ENCODE measurements around the gene ZNF264.
"Not testable (repeated sequence)": the region's sequence is repeated elsewhere in the genome, so short reads cannot be mapped to it uniquely, and the experiment has no call there.

Gene ZNF264

GRCh38 chr19:57191141-57192076 is at the start of gene ZNF264:
Gene ZNF264, plus strand, starts transcription at chr19:57191500. Its CDS starts 414 bp downstream, at chr19:57191914.
- peak; percentile 87 for DNase-seq

GRCh38 chr19:57141699-57142098 is 49.6 kb upstream of the ZNF264 start:
- DNase-seq: no peak

- no peak for DNase-seq
Observed at GRCh38 chr19:57152921-57153320, 38.4 kb upstream of the ZNF264 start.

- DNase-seq: no peak
Observed at GRCh38 chr19:57161985-57162539, 29.2 kb upstream of the ZNF264 start.

GRCh38 chr19:57165846-57166245 is 25.5 kb upstream of the ZNF264 start:
- DNase-seq: no peak

GRCh38 chr19:57167385-57167784 is 23.9 kb upstream of the ZNF264 start, which contains the start of gene DUXA:
Gene DUXA, minus strand, starts transcription at chr19:57167485. Its CDS starts 42 bp downstream, at chr19:57167443.
- no peak for DNase-seq

GRCh38 chr19:57171551-57172081 is 19.7 kb upstream of the ZNF264 start:
- peak; percentile 39 to 58 for DNase-seq

- no peak for DNase-seq
Observed at GRCh38 chr19:57190301-57190700, 999 bp upstream of the ZNF264 start.

- no peak for DNase-seq
Observed at GRCh38 chr19:57192077-57192420, 749 bp downstream of the ZNF264 start.

GRCh38 chr19:57192993-57193392 is 1.7 kb downstream of the ZNF264 start:
- DNase-seq: no peak

GRCh38 chr19:57197874-57198273 is 6.6 kb downstream of the ZNF264 start:
- not testable (repeated sequence) for DNase-seq

- no peak for DNase-seq
Observed at GRCh38 chr19:57202160-57202559, 10.9 kb downstream of the ZNF264 start.

- DNase-seq: no peak
Observed at GRCh38 chr19:57210381-57210780, 19.1 kb downstream of the ZNF264 start.

GRCh38 chr19:57212109-57212508 is 20.8 kb downstream of the ZNF264 start:
- no peak for DNase-seq

- no peak for DNase-seq
Observed at GRCh38 chr19:57227502-57227901, 36.2 kb downstream of the ZNF264 start.

- no peak for DNase-seq
Observed at GRCh38 chr19:57231686-57232085, 40.4 kb downstream of the ZNF264 start.

GRCh38 chr19:57233207-57233606 is 41.9 kb downstream of the ZNF264 start:
- DNase-seq: no peak

- no peak for DNase-seq
Observed at GRCh38 chr19:57239982-57240310, 48.6 kb downstream of the ZNF264 start.

- peak; percentile 96 to 97 for DNase-seq
Observed at GRCh38 chr19:57240311-57241090, 49.2 kb downstream of the ZNF264 start, which contains the start of gene ZNF805. Gene ZNF805, plus strand, starts transcription at chr19:57240632. Its CDS starts 260 bp downstream, at chr19:57240892.

- DNase-seq: no peak
Observed at GRCh38 chr19:57241176-57241575, 49.9 kb downstream of the ZNF264 start.

- no peak for DNase-seq
Observed at GRCh38 chr19:57242821-57243220, 51.5 kb downstream of the ZNF264 start.

GRCh38 chr19:57244513-57244912 is 53.2 kb downstream of the ZNF264 start:
- DNase-seq: no peak

- no peak for DNase-seq
Observed at GRCh38 chr19:57245066-57245465, 53.8 kb downstream of the ZNF264 start.

Measured in CD4-positive, alpha-beta T cell treated with Interleukin-1 beta for 1 hour (primary cell).